ENCODE measurements around the gene HS2ST1. TPM values are rescaled to one million over a fixed set of nuclear protein-coding genes. Genes with fewer than 3 reads are reported as not detected.

The HS2ST1 gene
- total RNA-seq, 1 experiment from 2014 or later = 30.1 TPM

DNA sequence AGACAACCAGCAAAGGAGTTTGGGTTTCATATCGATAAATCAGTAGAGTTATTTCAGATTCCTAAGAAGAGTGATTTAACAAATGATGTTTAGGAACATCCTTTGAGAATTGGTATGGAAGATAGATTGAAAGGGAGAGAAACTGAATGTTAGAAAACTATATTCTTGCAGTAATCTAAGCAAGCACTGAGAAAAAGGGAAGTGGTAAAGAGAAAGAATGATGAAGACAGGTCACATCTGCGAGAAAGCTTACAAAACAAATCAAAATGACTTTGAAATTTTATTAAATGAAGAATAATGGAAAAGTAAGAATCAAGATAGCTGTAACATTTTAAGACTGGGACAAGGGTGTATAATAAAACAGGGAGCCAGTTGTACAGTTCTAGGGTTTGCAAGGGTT, 177.0 kb downstream of the HS2ST1 start:
- Histone ChIP-seq H3K4me2 (ENCODE audit: low read length) (no peak overlapping the region), H3K4me3 (replicated peaks in 1 of 2; ENCODE audit: low read depth in 1 of 2, low read length in 2 of 2) (no peak overlapping the region), H3K79me2 (ENCODE audit: insufficient read depth, low read length) (no peaks in the 10 kb centered on the region), H3K4me1 (ENCODE audit: control insufficient read depth in 1 of 2, insufficient read depth in 2 of 2, low read length in 2 of 2) (no peaks in the 10 kb centered on the region), H3K9me2 (ENCODE audit: insufficient read depth) (0 out of 2 replicates have a peak, but pooled peaks cover 3% of the 10 kb centered on the region), H4K20me1 (ENCODE audit: insufficient read depth) (no peaks in the 10 kb centered on the region), H3K27ac (ENCODE audit: low read depth, low read length) (no peak overlapping the region), H3K9me3 (ENCODE audit: control insufficient read depth in 1 of 2, insufficient read depth in 1 of 2, low read depth in 1 of 2, low read length in 2 of 2) (no peaks in the 10 kb centered on the region), H3K9ac (ENCODE audit: low read length) (no peak overlapping the region), H3K36me3 (ENCODE audit: control insufficient read depth in 1 of 2, insufficient read depth in 2 of 2, low read length in 2 of 2) (no peaks in the 10 kb centered on the region), H3K27me3 (ENCODE audit: insufficient read depth, low read length) (no peaks in the 10 kb centered on the region), H2AFZ (ENCODE audit: low read depth, low read length, poor library complexity, severe bottlenecking) (no peak overlapping the region)
- ChIA-PET CTCF (interaction anchor here (0.5 kb wide), 1 partner anchor 10 kb away, joined by 3 read pairs; no protein-coding TSS in a partner anchor), POLR2A (no interaction called here), RAD21 (ENCODE audit: low non-redundant PET in 1 of 2, low total read pairs in 2 of 2, uncharacterized antibody in 2 of 2, unreplicated experiment in 2 of 2) (no interaction called here)
- no TSS peak for BruUV-seq (replicated peaks)
- DNase-seq (ENCODE audit: low read depth, low spot score) (no peak), ATAC-seq (no peak)
- no peak for TF ChIP-seq SRF (IDR thresholded peaks at IDR 0.05; ENCODE audit: low read depth)
- TF ChIP-seq YY1 (IDR thresholded peaks at IDR 0.05; ENCODE audit: extremely low read depth, insufficient replicate concordance, low read depth, low read length) = no peak
- no peak for TF ChIP-seq EZH2 (IDR thresholded peaks at IDR 0.05)
- no peak for TF ChIP-seq SIN3A (IDR thresholded peaks at IDR 0.05; ENCODE audit: low read depth)
- no peak for TF ChIP-seq ELF1 (IDR thresholded peaks at IDR 0.05; ENCODE audit: borderline replicate concordance, low read depth)
- TF ChIP-seq, protein P1, sequence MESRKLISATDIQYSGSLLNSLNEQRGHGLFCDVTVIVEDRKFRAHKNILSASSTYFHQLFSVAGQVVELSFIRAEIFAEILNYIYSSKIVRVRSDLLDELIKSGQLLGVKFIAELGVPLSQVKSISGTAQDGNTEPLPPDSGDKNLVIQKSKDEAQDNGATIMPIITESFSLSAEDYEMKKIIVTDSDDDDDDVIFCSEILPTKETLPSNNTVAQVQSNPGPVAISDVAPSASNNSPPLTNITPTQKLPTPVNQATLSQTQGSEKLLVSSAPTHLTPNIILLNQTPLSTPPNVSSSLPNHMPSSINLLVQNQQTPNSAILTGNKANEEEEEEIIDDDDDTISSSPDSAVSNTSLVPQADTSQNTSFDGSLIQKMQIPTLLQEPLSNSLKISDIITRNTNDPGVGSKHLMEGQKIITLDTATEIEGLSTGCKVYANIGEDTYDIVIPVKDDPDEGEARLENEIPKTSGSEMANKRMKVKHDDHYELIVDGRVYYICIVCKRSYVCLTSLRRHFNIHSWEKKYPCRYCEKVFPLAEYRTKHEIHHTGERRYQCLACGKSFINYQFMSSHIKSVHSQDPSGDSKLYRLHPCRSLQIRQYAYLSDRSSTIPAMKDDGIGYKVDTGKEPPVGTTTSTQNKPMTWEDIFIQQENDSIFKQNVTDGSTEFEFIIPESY (IDR thresholded peaks at IDR 0.05; ENCODE audit: extremely low read depth, insufficient replicate concordance, low read length) = no peak
- intact Hi-C loops (cut with micrococcal nuclease) = no loop called here

DNA sequence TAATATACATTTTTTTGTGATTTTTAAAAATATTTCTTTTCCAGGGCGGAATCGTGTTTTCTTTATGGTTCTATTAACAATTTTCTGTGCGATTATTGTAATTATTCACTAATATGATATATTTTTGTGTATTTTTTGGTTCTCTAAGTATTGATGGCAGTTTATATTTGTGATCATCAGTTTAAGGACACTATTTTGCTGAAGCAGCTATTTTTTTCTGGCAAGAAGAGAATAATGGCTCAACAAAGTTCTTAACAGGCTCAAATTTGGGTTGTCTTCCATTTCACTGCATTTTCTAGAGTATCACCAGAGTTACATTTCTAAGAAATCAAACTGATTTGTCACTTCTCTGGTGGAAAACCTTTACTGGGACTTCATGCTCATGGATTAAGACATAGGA, 178.4 kb downstream of the HS2ST1 start:
- Histone ChIP-seq H3K9ac (ENCODE audit: low read length) (no peak overlapping the region), H3K4me1 (ENCODE audit: control insufficient read depth in 1 of 2, insufficient read depth in 2 of 2, low read length in 2 of 2) (no peaks in the 10 kb centered on the region), H3K36me3 (ENCODE audit: control insufficient read depth in 1 of 2, insufficient read depth in 2 of 2, low read length in 2 of 2) (no peaks in the 10 kb centered on the region), H3K4me3 (replicated peaks in 1 of 2; ENCODE audit: low read depth in 1 of 2, low read length in 2 of 2) (no peak overlapping the region), H3K27me3 (ENCODE audit: insufficient read depth, low read length) (no peaks in the 10 kb centered on the region), H3K9me2 (ENCODE audit: insufficient read depth) (no peaks in the 10 kb centered on the region), H3K27ac (ENCODE audit: low read depth, low read length) (no peak overlapping the region), H2AFZ (ENCODE audit: low read depth, low read length, poor library complexity, severe bottlenecking) (no peak overlapping the region), H4K20me1 (ENCODE audit: insufficient read depth) (no peaks in the 10 kb centered on the region), H3K4me2 (ENCODE audit: low read length) (no peak overlapping the region), H3K9me3 (ENCODE audit: control insufficient read depth in 1 of 2, insufficient read depth in 1 of 2, low read depth in 1 of 2, low read length in 2 of 2) (no peaks in the 10 kb centered on the region), H3K79me2 (ENCODE audit: insufficient read depth, low read length) (no peaks in the 10 kb centered on the region)
- DNase-seq (ENCODE audit: low read depth, low spot score) (no peak), ATAC-seq (no peak)
- CTCF ChIA-PET = interaction anchor here (1.4 kb wide), 1 partner anchor 9 kb away, joined by 4 read pairs; no protein-coding TSS in a partner anchor
- intact Hi-C loops (cut with micrococcal nuclease) = no loop called here
- TF ChIP-seq, protein P2, sequence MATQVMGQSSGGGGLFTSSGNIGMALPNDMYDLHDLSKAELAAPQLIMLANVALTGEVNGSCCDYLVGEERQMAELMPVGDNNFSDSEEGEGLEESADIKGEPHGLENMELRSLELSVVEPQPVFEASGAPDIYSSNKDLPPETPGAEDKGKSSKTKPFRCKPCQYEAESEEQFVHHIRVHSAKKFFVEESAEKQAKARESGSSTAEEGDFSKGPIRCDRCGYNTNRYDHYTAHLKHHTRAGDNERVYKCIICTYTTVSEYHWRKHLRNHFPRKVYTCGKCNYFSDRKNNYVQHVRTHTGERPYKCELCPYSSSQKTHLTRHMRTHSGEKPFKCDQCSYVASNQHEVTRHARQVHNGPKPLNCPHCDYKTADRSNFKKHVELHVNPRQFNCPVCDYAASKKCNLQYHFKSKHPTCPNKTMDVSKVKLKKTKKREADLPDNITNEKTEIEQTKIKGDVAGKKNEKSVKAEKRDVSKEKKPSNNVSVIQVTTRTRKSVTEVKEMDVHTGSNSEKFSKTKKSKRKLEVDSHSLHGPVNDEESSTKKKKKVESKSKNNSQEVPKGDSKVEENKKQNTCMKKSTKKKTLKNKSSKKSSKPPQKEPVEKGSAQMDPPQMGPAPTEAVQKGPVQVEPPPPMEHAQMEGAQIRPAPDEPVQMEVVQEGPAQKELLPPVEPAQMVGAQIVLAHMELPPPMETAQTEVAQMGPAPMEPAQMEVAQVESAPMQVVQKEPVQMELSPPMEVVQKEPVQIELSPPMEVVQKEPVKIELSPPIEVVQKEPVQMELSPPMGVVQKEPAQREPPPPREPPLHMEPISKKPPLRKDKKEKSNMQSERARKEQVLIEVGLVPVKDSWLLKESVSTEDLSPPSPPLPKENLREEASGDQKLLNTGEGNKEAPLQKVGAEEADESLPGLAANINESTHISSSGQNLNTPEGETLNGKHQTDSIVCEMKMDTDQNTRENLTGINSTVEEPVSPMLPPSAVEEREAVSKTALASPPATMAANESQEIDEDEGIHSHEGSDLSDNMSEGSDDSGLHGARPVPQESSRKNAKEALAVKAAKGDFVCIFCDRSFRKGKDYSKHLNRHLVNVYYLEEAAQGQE (IDR thresholded peaks at IDR 0.05; ENCODE audit: low read depth) = no peak
- TF ChIP-seq ZFX (IDR thresholded peaks at IDR 0.05) = no peak
- TF ChIP-seq SP1 (IDR thresholded peaks at IDR 0.05; ENCODE audit: low read depth) = no peak
- no peak for TF ChIP-seq EZH2phosphoT487 (IDR thresholded peaks at IDR 0.05; ENCODE audit: borderline replicate concordance)
- TF ChIP-seq SRF (IDR thresholded peaks at IDR 0.05; ENCODE audit: low read depth) = no peak
- no peak for TF ChIP-seq FOSL1 (IDR thresholded peaks at IDR 0.05; ENCODE audit: low read depth)
- no peak for TF ChIP-seq RAD21 (IDR thresholded peaks at IDR 0.05; ENCODE audit: low read depth)
- no TSS peak for BruUV-seq (replicated peaks)
- POLR2A ChIA-PET = no interaction called here
- RAD21 ChIA-PET (ENCODE audit: low non-redundant PET in 1 of 2, low total read pairs in 2 of 2, uncharacterized antibody in 2 of 2, unreplicated experiment in 2 of 2) = no interaction called here

Data from HCT116 (cell line).